HL-60 (cell line): Measurements from ENCODE around the gene COX7A2.

Source experiments
- DNase-seq, 2 experiments: peaks; one replicate each; pipeline ENCODE4 v3.0.0-alpha.2; 2010 to 2020; ENCODE audit warnings: low read depth in 1 of 2, low spot score in 1 of 2
- H3K27ac ChIP-seq: fragments of 250-450 bp; sonication (Bioruptor Pico); replicated peaks from 2 replicates; pipeline ENCODE4 v1.5.1; 2020; ENCODE audit warnings: mild to moderate bottlenecking, moderate library complexity
- H3K27me3 ChIP-seq: fragments of 250-450 bp; sonication (Bioruptor Pico); 2 replicates; pipeline ENCODE4 v1.5.1; 2021; ENCODE audit warnings: mild to moderate bottlenecking, moderate library complexity; ENCODE audit not compliant: insufficient read depth, poor library complexity, severe bottlenecking
- H3K4me3 ChIP-seq: replicated peaks from 2 replicates; pipeline ENCODE4 v1.5.1; 2011; ENCODE audit warnings: mild to moderate bottlenecking, control low read depth, low read length; ENCODE audit not compliant: insufficient read depth
- CTCF ChIP-seq: IDR thresholded peaks from one replicate; pipeline ENCODE4 v1.5.1; 2011; ENCODE audit warnings: low read length, control low read depth, inconsistent platforms; ENCODE audit not compliant: insufficient read depth
- GABPA ChIP-seq: IDR thresholded peaks from 2 replicates; pipeline ENCODE4 v1.6.1; 2012; ENCODE audit warnings: low read depth
- POLR2AphosphoS5 ChIP-seq: IDR thresholded peaks from 2 replicates; pipeline ENCODE4 v1.6.1; 2012; ENCODE audit warnings: low read depth
- REST ChIP-seq: IDR thresholded peaks from 2 replicates; pipeline ENCODE4 v1.6.1; 2012; ENCODE audit warnings: low read depth; ENCODE audit not compliant: insufficient replicate concordance
- SPI1 ChIP-seq: IDR thresholded peaks from 2 replicates; pipeline ENCODE4 v1.6.1; 2012; ENCODE audit warnings: low read depth, mild to moderate bottlenecking, borderline replicate concordance

COX7A2 gene

GRCh38 chr6:75290136-75290945, 46.7 kb upstream of the COX7A2 start:
- H3K27me3 ChIP-seq: no peaks in the 10 kb centered on the region
- TF ChIP-seq CTCF (no peak), POLR2AphosphoS5 (no peak), REST (no peak), SPI1 (no peak), GABPA (no peak)
- H3K27ac ChIP-seq: no peak overlapping the region
- no peak overlapping the region for H3K4me3 ChIP-seq
- no peak for DNase-seq

- Histone ChIP-seq H3K27me3 (no peaks in the 10 kb centered on the region), H3K27ac (peak overlapping the region; percentile 90), H3K4me3 (no peak overlapping the region)
- TF ChIP-seq SPI1 (no peak), CTCF (no peak), POLR2AphosphoS5 (no peak), GABPA (no peak), REST (no peak)
- DNase-seq: no peak
Measured at GRCh38 chr6:75288023-75288422, 44.4 kb upstream of the COX7A2 start.

- Histone ChIP-seq H3K27ac (peak overlapping the region; percentile 90), H3K27me3 (no peaks in the 10 kb centered on the region), H3K4me3 (no peak overlapping the region)
- DNase-seq: peak; percentile 48 to 52
- TF ChIP-seq CTCF (no peak), REST (no peak), GABPA (no peak), SPI1 (0 out of 2 replicates have a peak, but pooled peaks have one; percentile 4), POLR2AphosphoS5 (no peak)
Measured at GRCh38 chr6:75287424-75287823, 43.8 kb upstream of the COX7A2 start.
